ENCODE measurements around the gene RNF220. TPM values are rescaled to one million over a fixed set of nuclear protein-coding genes. Genes with fewer than 3 reads are reported as not detected.

Gene RNF220
- total and polyA plus RNA-seq, 2 donors (not counting 3 experiments of a cell fraction or from before 2014, with no cell fraction given) = 62.7 to 66.6 TPM

DNA sequence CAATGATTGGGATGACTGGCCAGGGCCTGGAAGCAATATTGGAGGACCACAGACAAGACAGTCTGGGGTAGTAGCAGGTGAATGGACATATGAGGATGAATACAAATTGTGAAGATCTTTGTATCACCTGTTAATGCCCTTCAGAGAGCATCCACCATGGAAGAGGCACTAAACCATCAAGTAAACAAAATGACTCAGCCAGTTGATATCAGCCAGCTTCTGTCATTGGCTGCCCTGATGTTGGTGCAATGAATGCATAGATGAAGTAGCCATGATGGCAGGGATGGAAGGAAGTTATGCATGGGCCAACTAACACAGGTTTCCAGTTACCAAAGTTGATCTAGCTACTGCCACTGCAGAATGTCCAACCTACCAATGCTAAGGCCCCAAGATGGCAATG lies 33.8 kb upstream of the RNF220 start:
- no TSS peak for BruUV-seq (replicated peaks)
- DNase-seq (ENCODE audit: low read depth, low spot score) (no peak), FAIRE-seq (no peak)
- H3K79me2 ChIP-seq (ENCODE audit: control insufficient read depth, insufficient read depth, low read length) = no peaks in the 10 kb centered on the region
- CTCF ChIA-PET = no interaction called here
- no peak overlapping the region for H3K9ac ChIP-seq (replicated peaks; ENCODE audit: extremely low read depth, insufficient read depth, low read length)
- intact Hi-C loops (cut with micrococcal nuclease) = no loop called here
- dilution Hi-C loops (cut with MboI; ENCODE audit: extremely low pct_ligation_motif_present, low sequenced_read_pairs) = no loop called here
- H4K20me1 ChIP-seq (replicated peaks; ENCODE audit: control insufficient read depth, extremely low read depth, insufficient read depth, low read length) = no peaks in the 10 kb centered on the region
- H3K36me3 ChIP-seq (ENCODE audit: control insufficient read depth in 2 of 2, extremely low read depth in 1 of 2, insufficient read depth in 2 of 2, low read length in 2 of 2) = no peaks in the 10 kb centered on the region
- H3K4me3 ChIP-seq (replicated peaks in 1 of 3; ENCODE audit: insufficient read depth in 1 of 3, low read depth in 1 of 3, low read length in 3 of 3) = no peak overlapping the region
- no peaks in the 10 kb centered on the region for H3K9me3 ChIP-seq (replicated peaks; ENCODE audit: control insufficient read depth, insufficient read depth, low read length)
- H3K27me3 ChIP-seq (ENCODE audit: control insufficient read depth in 2 of 2, insufficient read depth in 2 of 2, low read length in 2 of 2) = peaks cover 8 to 11% of the 10 kb centered on the region in 2 experiments
- H2AFZ ChIP-seq (ENCODE audit: low read depth, low read length) = no peak overlapping the region
- no peaks in the 10 kb centered on the region for H3K9me1 ChIP-seq (replicated peaks; ENCODE audit: control insufficient read depth, extremely low read depth, insufficient read depth, low read length)
- no peaks in the 10 kb centered on the region for H3K4me1 ChIP-seq (ENCODE audit: control insufficient read depth, extremely low read depth, insufficient read depth, low read length)
- no peak overlapping the region for H3K4me2 ChIP-seq (ENCODE audit: insufficient read depth, low read length)
- TF ChIP-seq, protein P1, sequence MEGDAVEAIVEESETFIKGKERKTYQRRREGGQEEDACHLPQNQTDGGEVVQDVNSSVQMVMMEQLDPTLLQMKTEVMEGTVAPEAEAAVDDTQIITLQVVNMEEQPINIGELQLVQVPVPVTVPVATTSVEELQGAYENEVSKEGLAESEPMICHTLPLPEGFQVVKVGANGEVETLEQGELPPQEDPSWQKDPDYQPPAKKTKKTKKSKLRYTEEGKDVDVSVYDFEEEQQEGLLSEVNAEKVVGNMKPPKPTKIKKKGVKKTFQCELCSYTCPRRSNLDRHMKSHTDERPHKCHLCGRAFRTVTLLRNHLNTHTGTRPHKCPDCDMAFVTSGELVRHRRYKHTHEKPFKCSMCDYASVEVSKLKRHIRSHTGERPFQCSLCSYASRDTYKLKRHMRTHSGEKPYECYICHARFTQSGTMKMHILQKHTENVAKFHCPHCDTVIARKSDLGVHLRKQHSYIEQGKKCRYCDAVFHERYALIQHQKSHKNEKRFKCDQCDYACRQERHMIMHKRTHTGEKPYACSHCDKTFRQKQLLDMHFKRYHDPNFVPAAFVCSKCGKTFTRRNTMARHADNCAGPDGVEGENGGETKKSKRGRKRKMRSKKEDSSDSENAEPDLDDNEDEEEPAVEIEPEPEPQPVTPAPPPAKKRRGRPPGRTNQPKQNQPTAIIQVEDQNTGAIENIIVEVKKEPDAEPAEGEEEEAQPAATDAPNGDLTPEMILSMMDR (IDR thresholded peaks at IDR 0.05; ENCODE audit: extremely low read depth in 1 of 2, insufficient read depth in 1 of 2, low read depth in 1 of 2, low read length in 2 of 2) = no peak
- no peak for TF ChIP-seq FOS (IDR thresholded peaks at IDR 0.05; ENCODE audit: borderline replicate concordance, insufficient read depth, low read length)
- TF ChIP-seq EZH2 (IDR thresholded peaks at IDR 0.05; ENCODE audit: borderline replicate concordance, low read depth, low read length, severe bottlenecking) = no peak
- TF ChIP-seq MYC (IDR thresholded peaks at IDR 0.05; ENCODE audit: low read depth, low read length) = no peak
- TF ChIP-seq GATA2 (IDR thresholded peaks at IDR 0.05; ENCODE audit: insufficient read depth, insufficient read length, low read depth, low read length) = no peak
- TF ChIP-seq JUN (IDR thresholded peaks at IDR 0.05; ENCODE audit: borderline replicate concordance, insufficient read depth, insufficient read length, low read depth) = no peak
- no peak for TF ChIP-seq POLR2AphosphoS5 (IDR thresholded peaks at IDR 0.05; ENCODE audit: insufficient read depth, low read depth, low read length)
- no peak overlapping the region for H3K27ac ChIP-seq (ENCODE audit: insufficient read depth, low read depth, low read length)
- POLR2A ChIA-PET = interaction anchor here (0.7 kb wide), 1 partner anchor 354 kb away, joined by 3 read pairs; no protein-coding TSS in a partner anchor
